Activated T-cell treated with anti-CD3 and anti-CD28 coated beads, Interleukin-2, amount 50 U/mL, for 1 hour (primary cell): ENCODE measurements around the gene BLOC1S6.

ENCODE experiments used
- DNase-seq: peaks from one replicate; pipeline ENCODE4 v3.0.0-alpha.2; 2020

BLOC1S6 gene

DNA sequence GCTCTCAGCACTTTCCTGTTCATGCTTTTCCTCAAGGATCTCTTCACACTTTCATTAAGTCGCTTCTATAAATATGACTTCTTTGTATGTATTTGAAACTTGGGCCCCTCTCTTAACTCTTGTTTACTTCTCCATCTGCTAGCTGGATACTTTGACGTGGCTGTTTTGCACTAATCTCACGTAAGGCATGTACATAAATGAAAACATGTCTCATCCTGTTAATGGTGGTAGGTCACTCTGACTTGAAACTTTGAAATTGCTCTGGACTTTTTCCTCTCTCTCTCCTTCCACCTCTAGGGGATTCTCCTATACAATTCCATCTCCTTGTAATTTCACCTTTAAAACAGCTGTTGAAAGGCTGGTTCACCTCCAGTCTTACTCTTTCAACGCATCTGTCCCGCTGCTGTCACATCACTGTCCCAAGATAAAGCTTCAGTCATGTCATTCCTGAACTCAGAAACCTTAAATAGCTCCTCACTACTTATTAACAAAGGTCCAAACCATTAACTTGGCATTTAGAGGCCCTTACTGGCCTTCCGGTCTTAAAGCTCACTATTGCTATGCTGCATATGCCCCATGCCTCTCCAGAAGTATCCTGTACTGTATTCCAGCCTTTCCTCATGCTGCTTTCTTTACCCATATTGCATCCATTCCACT, 1.2 kb downstream of the BLOC1S6 start:
- no peak for DNase-seq

DNA sequence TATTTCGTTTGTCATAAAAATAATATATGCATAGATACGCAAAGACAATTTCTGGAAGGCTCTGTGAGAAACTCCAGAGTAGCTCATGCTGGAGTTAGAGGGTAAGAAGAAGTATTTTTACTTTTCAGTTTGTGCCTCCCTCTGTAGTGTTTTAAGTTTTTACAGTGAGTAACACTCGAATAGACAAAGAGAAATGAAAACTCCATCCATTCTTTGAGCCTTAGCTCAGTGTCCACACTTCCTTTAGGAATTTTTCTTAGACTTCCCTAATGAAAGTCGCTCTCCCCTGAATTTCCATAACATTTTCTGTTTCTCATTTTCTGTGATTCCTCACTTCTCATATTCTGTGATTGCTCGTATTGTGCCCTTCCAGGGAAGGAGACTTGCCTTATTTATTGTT, 2.1 kb downstream of the BLOC1S6 start:
- DNase-seq = no peak

DNA sequence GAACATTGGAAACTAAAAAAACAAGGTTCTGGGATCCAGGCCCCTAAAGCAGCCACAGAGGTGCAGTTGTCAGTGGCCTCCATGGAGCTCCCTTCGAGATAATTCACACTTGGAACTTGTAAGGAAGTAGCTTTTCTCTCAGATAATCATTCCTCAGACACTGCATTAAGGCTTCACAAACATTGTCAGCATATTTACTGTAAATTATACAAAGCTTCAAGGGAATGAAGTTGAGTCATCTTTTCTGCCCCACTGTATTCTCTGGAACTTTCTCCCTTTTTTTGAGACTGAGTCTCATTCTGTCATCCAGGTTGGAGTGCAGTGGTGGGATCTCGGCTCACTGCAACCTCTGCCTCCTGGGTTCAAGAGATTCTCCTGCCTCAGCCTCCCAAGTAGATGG, 7.1 kb downstream of the BLOC1S6 start:
- DNase-seq = no peak

DNA sequence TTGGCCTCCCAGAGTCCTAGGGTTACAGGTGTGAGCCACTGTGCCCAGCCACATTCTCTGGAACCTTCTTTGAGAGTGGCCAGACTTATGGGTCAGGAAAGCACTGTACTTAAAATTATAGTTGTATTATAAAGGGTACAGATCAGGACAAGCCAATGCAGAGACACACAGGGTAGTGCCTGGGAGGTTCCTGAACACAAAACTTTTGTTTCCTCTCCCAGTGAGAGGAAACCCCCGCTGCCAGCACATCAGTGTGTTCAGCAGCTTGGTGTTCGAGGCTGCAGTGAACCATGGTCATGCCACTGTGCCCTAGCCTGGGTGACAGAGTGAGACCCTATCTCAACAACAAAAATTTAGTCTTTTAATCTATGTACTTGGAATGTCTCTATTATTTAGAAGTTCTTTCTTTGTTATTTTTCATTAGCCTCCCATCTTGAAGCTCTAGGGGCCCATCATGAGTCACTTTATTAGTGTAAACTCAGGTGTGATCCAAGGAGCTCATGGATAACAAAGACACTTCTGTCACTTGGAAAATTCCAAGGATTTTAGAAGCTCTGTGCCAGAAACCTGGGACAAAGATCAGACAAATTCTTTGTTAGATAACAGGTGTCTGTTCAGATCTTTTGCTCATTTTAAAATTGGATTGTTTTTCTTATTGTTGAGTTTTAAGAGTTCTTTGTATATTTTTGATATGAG, 7.8 kb downstream of the BLOC1S6 start:
- DNase-seq = no peak

DNA sequence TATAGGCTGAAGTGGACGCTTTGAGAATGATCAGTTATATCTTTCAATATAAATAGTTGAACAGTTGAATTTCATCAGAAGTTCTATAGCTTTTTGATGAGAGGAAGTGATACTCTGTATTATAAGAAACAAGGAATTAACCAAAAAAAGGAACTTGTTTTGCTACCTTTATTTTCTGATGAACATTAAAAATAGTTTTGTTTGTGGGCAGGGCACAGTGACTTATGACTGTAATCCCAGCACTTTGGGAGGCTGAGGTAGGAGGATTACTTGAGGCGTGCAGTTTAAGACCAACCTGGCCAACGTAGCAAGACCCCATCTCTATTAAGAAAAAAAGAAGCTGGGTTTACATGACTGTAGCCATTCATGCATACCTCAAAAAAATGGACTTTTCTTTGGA, 16.7 kb downstream of the BLOC1S6 start:
- no peak for DNase-seq

DNA sequence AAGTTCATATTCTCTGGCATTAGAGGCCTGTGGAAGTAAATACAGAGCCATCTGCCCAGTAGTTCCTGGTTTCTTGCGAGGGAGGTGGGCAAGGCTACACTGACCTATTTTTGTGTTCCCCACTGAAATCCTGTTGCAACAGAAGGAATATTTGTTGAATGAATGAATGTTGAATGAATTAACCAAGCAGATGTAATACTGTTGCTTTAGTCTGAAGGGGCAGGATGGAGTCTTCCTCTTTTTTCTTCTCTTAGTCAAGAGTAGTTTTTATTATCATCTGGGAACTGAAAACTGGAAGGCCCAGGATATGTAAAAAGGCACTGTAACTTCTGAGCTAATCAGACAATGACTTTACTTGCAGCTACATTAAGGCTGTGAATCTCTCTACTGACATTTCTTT, 17.1 kb downstream of the BLOC1S6 start:
- no peak for DNase-seq

DNA sequence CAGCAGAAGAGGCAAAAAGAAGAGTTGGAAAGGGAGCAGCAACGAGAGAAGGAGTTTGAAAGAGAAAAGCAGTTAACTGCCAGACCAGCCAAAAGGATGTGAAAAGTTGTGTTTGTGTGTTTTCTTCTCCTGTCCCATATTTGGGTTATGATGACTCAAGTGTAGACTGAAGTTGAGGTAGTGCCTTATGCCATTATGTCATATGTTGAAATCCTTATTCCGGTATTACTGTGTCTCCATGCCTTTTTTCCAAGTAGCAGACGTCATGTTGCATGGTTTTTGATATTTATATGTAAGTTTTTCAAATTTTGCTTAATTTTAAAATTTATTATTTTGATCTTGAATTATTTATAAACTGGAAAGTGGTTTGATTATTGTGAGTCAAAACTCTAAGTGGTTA, 19.2 kb downstream of the BLOC1S6 start:
- DNase-seq = no peak

DNA sequence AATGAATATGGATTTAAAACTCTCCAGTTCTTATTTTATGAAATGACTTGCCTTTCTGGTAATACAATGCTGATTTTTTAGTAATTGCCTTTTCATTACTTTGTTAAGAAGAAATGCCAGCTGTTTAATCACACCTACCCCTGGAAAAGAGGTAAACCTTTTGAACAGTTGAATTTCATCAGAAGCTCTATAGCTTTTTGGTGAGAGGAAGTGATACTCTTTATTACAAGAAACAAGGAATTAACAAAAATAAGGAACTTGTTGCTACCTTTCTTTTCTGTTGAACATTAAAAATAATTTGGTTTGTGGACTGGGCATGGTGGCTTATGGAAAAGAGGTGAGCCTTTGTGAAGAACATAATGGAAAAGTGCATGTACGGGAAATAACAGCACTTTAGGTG, 19.7 kb downstream of the BLOC1S6 start:
- DNase-seq = no peak

DNA sequence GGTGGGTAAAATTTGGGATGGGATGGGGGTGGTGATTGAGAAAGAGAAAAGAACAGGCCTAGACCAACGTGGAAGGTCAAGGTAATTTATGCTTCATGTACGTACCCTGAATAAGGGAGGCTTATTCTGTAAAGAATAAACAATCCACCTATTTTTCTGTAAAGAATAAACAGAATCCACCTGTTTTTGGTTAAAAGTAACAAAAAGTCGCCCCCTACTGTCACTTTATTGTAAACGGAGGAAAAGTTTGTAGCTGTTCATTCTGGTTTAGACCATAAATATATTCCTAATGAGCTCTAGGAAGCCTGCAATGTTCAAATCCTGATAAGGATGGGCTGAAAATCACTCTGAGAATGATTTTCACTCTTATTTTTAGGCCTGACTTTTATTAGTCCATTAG, 24.1 kb downstream of the BLOC1S6 start:
- no peak for DNase-seq

DNA sequence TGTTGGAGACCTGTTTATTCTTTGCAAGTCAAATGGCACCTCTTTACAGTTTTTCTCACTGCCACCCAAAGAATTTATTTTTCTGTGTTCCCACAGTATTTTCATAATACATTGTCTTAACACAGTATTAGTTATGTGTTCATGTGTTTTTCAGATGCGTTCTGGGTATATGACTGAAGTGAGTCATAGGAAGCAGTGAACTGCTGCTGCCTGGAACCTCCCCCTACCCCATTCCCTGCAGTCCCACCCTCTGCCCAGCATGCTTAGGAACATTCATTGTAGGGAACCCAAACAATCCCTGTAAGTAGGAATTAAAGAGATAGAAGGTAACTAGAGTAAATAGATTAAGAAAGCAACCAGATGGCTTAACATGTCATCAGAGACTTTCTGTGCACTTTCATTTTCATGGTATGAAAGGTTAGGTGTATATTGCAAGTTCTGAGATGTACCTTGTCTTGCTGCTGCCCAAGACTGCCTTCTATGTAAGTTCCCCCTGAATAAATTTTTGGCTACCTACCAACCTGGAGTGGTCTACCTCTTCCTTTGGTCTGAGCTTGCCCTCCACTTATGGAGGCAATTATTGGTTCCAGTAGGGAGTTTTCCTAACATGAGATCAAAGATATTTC, 25.7 kb downstream of the BLOC1S6 start:
- DNase-seq = no peak

DNA sequence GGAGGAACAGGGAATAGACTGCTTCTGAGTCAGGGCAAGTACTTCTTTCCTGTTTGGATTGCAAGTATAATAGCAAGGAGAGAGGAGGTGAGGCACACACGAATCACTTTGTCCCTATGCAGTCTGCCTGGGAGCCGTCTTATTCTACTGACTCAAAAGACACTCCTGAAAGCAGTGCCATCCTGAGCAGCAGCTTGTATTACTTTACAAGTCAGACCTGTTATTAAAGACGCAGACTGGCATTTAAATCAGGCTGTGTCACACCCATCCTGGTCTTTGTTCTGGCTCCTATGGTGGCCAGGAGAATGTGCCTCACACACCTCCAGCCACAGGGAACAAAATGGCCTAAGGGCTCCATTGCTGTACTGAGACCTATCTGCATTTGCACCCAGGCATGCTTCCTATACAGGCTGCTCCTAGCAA, 29.7 kb downstream of the BLOC1S6 start:
- no peak for DNase-seq

DNA sequence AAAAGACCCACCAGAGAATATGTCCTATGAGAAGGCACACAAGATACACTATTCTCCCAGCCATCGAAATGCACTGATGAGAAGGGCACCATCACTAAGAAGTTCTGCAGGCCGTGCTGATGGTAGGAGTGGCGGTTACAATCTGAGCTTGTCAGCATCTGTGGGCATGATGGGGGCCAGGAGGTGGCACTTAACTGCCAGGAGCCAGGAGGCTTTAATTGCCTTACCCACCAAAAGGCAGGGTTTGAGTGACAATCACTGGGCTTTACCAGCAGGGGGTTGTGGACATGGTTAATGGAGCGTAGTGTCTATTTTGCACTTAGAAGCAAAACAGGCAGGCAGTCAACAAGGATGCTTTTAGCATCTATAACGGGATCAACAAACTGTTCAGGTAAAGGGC, 31.6 kb downstream of the BLOC1S6 start:
- no peak for DNase-seq

DNA sequence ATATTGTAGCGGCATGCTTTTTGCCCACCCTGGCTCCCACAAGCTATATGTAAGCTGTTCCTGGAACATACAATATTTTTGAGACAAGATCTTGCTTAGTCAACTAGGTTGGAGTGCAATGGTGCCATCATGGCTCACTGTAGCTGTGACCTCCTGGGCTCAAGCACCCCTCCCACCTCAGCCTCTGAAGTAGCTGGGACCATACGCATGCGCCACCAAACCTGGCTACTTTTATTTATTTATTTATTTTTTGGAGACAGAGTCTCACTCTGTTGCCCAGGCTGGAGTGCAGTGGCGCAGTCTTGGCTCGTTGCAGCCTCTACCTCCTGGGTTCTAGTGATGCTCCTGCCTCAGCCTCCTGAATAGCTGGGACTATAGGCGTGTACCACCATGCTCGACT, 41.0 kb downstream of the BLOC1S6 start:
- DNase-seq = no peak

DNA sequence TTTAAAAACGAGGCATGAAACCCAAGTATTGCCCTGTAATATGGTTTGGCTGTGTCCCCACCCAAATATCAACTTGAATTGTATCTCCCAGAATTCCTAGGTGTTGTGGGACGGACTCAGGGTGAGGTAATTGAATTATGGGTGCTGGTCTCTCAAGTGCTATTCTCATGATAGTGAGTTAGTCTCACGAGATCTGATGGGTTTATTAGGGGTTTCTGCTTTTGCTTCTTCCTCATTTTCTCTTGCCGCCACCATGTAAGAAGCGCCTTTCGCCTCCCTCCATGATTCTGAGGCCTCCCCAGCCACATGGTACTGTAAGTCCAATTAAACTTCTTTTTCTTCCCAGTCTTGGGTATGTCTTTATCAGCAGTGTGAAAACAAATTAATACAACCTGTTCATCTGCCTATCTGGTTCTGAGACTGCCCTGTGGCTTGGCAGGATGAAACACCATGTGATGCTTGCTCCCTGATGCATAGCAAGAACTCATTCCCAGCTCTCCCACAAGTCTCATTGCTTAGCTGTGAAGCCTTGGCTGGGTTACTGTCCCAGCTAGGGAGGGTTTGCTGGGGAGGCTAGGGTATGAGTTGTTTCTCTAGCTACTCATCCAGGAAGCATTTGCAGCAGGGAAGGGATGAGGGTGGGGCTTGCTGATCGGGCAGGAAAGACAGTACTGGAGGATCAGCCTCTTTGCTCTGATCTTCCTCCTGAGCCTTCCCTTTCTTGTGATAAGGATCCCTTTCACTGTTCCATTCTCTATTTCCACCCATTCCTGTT, 43.9 kb downstream of the BLOC1S6 start:
- DNase-seq = no peak

DNA sequence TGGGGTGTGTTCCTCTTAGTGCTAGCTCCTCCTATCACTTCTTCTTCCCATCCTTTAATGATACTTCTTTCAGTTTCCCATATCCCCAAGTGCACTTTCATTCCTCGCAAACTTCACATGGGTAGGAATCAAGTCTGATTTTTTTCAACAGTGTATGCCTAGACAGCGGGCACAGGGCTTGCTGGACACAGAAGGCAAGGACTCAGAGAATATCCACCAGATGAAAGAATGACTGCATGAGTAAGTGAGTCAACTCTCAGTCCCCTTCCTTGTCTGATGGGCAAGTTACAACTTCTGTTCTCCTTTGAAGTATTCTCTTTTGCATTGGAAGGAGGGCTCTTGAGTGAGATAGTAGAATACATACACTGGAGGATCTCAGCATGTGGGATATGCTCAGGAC, 44.6 kb downstream of the BLOC1S6 start:
- no peak for DNase-seq

DNA sequence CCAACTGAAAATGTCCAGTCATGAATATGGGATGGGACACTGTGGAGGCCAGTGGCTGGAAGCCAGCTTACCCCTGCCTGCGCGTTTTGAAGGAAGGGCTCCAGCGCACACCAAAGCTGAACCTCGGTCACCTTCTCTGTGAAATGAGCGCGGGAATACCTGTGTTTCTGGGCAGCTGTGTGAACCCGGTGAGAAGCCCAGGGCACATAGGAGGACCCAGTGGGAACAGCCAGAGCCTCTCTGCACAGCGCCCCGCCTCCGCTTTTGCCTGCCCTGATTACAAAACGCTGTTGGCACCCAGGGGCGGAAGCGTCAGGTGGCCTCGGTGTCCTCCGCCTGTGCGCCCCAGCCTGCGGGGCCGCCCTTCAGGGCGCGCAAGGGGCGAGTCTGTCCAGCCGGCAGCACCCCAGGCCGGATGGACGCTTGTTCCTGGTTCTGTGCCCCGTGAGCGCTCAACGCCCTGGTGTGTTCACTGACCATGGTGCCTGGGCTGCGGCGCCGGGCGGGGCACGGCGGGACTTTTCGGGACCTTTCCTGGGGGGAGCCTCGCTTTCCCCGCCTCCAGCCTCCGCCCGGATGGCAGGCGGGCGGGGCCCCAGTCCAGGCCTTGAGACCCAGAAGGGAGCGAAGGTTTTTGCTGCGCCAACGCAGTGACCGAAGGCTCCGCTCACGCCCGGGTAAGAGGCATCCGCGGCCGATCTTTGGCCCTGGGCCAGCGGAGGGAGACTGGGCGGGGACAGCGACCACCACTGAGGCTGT, 47.4 kb downstream of the BLOC1S6 start, which contains the start of gene SQOR:
SQOR (plus strand) TSS at position 598 of the 759 bp plus-strand sequence. CDS start 23,895 bp downstream, outside the sequence.
- peak; percentile 69 for DNase-seq

DNA sequence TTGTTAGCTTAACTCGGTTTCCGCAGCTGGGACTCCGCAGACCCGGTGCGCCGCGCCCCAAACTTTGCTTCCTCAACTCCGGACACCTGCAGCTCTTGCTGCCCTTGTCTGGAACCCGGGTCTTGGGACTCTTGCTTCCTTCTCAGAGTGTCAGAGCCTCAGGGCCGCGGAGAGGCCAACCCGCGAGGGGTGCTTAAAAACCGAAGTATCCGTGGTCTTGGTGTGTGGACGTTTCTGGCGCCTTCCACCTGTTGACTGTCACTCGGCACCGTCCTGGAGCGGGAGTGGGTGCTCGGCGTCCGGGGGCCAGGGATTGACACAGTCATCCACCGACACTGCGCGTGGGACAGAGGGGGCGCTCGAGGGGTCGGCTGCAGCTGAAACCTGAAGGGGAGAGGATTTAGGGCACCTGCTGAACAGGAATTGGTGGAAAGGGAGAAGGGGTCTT, 48.0 kb downstream of the BLOC1S6 start:
- DNase-seq = peak; percentile 71

DNA sequence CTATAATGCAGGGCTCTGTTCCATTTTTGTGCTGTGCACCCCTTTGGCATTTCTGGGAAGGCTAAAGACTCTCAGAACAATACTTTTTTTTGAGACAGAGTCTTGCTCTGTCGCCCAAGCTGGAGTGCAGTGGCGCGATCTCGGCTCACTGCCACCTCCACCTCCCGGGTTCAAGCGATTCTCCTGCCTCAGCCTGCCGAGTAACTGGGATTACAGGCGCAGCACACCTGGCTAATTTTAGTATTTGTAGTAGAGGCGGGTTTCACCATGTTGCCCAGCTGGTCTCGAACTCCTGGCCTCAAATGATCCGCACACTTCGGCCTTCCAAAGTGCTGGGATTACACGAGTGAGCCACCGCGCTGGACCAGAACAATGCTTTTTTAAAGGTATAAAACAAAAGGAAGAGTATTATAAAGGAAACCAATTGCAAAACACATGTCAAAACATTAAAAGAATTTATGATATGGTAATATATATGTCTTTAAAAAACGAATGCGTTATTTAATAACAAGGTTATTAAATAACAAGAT, 48.6 kb downstream of the BLOC1S6 start:
- no peak for DNase-seq

DNA sequence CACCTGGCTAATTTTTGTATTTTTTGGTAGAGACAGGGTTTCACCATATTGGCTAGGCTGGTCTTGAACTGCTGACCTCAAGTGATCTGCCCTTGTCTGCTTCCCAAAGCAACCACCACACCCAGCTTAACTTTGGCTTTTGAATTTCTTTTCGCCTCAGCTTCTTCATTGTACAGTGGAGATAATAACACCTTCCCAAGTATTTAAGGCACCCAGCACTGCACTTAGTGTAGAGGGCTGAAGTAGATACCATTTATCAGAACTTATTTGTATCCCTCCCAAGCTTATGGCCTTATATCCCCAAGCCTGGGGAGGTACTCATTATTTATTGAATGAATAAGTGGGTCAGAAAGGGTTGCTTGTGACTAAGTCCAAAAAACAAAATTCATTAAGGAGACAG, 50.0 kb downstream of the BLOC1S6 start:
- DNase-seq = no peak

DNA sequence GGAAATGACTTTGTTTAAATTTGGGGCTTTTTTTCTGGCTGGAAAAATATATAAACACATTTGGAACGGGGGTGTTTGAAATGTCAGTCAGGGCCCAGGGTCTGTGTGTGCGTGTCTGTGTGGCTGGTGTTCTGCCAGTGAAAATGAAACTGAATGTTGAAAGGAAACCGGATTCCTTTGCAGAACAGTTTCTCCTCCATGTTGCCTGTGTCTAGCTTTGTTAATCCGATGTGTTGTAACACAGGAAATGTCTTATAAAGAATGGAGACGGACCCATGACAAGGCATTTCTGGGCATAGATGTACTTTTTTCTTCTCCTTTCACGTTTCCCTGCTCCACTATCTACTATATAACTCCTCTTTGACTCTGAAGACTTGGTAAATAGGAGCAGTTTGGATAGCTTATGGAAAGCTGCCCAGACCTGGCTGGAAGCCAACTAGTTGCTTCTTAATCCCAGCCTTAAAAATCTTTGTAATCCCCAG, 50.4 kb downstream of the BLOC1S6 start:
- peak; percentile 28 for DNase-seq

DNA sequence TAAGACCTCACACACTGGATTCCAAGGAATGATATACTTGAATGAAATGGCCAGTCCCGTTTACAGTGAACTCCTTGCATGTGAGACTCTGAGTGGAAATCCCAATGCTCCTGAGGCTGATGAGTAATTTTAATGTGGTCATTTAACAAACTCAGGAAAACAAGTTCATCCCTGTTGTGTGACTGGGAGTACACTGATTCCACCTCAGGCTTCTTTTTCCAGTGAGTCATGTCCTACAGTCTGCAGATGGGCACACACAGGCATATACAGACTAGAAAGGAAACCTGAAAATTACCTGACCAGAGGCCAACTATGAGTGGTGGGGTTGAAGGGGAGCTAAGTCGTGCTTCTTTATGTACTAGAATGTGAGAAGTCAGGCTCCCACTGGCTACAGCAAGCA, 53.4 kb downstream of the BLOC1S6 start:
- DNase-seq = no peak

DNA sequence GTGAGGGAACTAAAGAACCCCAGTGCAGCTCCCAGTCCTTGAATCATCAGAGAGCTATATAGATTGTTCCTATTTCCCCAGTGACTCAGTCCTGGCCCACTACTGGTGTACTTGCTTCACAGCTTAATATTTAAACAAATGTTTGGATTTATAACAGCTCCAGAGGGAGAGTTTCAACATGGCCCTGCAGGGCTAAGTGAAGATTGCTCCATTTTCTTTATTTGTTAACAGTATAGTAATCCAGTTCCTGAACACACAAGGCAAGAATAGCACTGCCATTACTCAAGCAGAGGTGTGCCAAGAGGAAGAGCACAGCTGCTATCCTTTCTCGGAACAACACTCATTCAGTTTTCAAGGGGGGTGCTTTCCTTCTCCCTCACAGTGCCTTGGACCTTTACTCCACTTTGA, 54.2 kb downstream of the BLOC1S6 start:
- no peak for DNase-seq
